ENCODE measurements around the gene KCNH4.

- TF ChIP-seq CTCF (IDR thresholded peaks at IDR 0.05) = no peak
- TF ChIP-seq EP300 (IDR thresholded peaks at IDR 0.05; ENCODE audit: low read depth) = no peak
- TF ChIP-seq POLR2A (IDR thresholded peaks at IDR 0.05) = no peak
- TF ChIP-seq POLR2AphosphoS5 (IDR thresholded peaks at IDR 0.05) = no peak
Observed at GRCh38 chr17:42131232-42131631, 49.7 kb downstream of the KCNH4 start.

Measured in transverse colon (tissue), 4 donors.